Measurements from ENCODE around the gene ZDHHC22.

ZDHHC22 gene

DNA sequence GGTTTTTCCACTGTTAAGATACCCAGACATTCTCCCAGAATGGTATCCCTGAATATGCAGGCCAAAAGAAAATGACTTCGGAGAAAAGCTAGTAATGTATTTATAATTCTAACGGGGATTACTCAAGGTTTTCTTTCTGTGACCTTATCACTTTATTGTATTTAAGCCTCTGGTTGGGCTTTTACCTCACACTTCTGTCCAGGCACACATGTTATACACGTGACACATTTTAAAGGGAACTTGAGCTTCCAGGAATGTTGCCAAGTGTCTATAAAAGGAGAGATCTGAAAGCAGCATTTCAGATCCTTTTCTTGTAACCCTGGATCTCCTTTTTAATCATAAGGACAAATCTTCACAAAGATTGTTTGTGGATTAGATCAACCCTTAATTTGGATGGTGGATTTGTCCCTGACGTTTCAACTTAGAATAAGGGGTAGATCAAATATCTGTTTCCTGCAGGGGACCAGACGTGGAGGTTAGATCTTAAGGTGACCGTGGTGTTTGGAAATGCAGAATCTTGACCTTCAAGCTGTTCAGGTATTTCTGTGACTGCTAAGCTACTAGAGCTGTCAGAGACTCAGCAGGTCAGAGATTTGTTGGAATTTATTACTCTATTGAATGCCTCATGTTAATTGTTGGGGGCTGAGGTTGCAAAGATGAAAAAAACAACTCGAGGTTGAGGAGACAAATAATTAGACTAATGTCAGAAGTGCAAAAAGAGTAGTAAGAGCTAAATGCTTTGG, 42.0 kb downstream of the ZDHHC22 start (continued):
- TF ChIP-seq, protein P1, sequence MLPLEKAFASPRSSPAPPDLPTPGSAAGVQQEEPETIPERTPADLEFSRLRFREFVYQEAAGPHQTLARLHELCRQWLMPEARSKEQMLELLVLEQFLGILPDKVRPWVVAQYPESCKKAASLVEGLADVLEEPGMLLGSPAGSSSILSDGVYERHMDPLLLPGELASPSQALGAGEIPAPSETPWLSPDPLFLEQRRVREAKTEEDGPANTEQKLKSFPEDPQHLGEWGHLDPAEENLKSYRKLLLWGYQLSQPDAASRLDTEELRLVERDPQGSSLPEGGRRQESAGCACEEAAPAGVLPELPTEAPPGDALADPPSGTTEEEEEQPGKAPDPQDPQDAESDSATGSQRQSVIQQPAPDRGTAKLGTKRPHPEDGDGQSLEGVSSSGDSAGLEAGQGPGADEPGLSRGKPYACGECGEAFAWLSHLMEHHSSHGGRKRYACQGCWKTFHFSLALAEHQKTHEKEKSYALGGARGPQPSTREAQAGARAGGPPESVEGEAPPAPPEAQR (tag by site-specific recombination; IDR thresholded peaks at IDR 0.05) = no peak
- no peak for TF ChIP-seq ZNF843 (tag by site-specific recombination; IDR thresholded peaks at IDR 0.05)
- no peak for TF ChIP-seq ZNF16 (tag by site-specific recombination; IDR thresholded peaks at IDR 0.05; ENCODE audit: low read depth)
- no peak for TF ChIP-seq ZFP3 (tag by site-specific recombination; IDR thresholded peaks at IDR 0.05; ENCODE audit: low read depth)
- no peak for TF ChIP-seq ZNF266 (tag by site-specific recombination; IDR thresholded peaks at IDR 0.05; ENCODE audit: low read depth)
- TF ChIP-seq, protein P2, sequence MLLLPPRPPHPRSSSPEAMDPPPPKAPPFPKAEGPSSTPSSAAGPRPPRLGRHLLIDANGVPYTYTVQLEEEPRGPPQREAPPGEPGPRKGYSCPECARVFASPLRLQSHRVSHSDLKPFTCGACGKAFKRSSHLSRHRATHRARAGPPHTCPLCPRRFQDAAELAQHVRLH (tag by site-specific recombination; IDR thresholded peaks at IDR 0.05) = no peak
- no peak for TF ChIP-seq ZNF596 (tag by site-specific recombination; IDR thresholded peaks at IDR 0.05)
- peak; percentile 50; the same call in 1 of the 2 replicates for TF ChIP-seq ZNF629 (tag by site-specific recombination; IDR thresholded peaks at IDR 0.05)
- TF ChIP-seq ZNF610 (tag by site-specific recombination; IDR thresholded peaks at IDR 0.05; ENCODE audit: borderline replicate concordance) = no peak
- TF ChIP-seq ZNF274 (IDR thresholded peaks at IDR 0.05; ENCODE audit: low read length) = no peak
- no peak for TF ChIP-seq ZNF274 (tag by site-specific recombination; IDR thresholded peaks at IDR 0.05; ENCODE audit: borderline replicate concordance)
- no peak for TF ChIP-seq HOXA7 (CRISPR knock-in tag; IDR thresholded peaks at IDR 0.05; ENCODE audit: borderline replicate concordance)
- TF ChIP-seq ZNF747 (tag by site-specific recombination; IDR thresholded peaks at IDR 0.05) = no peak
- TF ChIP-seq ZNF560 (tag by site-specific recombination; IDR thresholded peaks at IDR 0.05; ENCODE audit: borderline replicate concordance) = no peak
- TF ChIP-seq ZNF664 (tag by site-specific recombination; IDR thresholded peaks at IDR 0.05) = no peak
- no peak for TF ChIP-seq RBAK (tag by site-specific recombination; IDR thresholded peaks at IDR 0.05)
- TF ChIP-seq KLF7 (tag by site-specific recombination; IDR thresholded peaks at IDR 0.05; ENCODE audit: borderline replicate concordance) = no peak
- TF ChIP-seq, protein P3, sequence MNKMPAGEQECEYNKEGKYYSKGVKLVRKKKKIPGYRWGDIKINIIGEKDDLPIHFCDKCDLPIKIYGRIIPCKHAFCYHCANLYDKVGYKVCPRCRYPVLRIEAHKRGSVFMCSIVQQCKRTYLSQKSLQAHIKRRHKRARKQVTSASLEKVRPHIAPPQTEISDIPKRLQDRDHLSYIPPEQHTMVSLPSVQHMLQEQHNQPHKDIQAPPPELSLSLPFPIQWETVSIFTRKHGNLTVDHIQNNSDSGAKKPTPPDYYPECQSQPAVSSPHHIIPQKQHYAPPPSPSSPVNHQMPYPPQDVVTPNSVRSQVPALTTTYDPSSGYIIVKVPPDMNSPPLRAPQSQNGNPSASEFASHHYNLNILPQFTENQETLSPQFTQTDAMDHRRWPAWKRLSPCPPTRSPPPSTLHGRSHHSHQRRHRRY (tag by site-specific recombination; IDR thresholded peaks at IDR 0.05) = no peak
- no peak for TF ChIP-seq ZNF138 (tag by site-specific recombination; IDR thresholded peaks at IDR 0.05; ENCODE audit: borderline replicate concordance)
- TF ChIP-seq, protein P4, sequence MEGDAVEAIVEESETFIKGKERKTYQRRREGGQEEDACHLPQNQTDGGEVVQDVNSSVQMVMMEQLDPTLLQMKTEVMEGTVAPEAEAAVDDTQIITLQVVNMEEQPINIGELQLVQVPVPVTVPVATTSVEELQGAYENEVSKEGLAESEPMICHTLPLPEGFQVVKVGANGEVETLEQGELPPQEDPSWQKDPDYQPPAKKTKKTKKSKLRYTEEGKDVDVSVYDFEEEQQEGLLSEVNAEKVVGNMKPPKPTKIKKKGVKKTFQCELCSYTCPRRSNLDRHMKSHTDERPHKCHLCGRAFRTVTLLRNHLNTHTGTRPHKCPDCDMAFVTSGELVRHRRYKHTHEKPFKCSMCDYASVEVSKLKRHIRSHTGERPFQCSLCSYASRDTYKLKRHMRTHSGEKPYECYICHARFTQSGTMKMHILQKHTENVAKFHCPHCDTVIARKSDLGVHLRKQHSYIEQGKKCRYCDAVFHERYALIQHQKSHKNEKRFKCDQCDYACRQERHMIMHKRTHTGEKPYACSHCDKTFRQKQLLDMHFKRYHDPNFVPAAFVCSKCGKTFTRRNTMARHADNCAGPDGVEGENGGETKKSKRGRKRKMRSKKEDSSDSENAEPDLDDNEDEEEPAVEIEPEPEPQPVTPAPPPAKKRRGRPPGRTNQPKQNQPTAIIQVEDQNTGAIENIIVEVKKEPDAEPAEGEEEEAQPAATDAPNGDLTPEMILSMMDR (tag by site-specific recombination; IDR thresholded peaks at IDR 0.05) = no peak
- no peak; the same call in 1 of the 2 replicates for TF ChIP-seq ZNF121 (tag by site-specific recombination; IDR thresholded peaks at IDR 0.05)
- TF ChIP-seq ZNF350 (tag by site-specific recombination; IDR thresholded peaks at IDR 0.05) = no peak
- TF ChIP-seq ZNF155 (tag by site-specific recombination; IDR thresholded peaks at IDR 0.05) = no peak
- no peak for TF ChIP-seq ZNF837 (tag by site-specific recombination; IDR thresholded peaks at IDR 0.05)
- TF ChIP-seq SP2 (tag by site-specific recombination; IDR thresholded peaks at IDR 0.05) = no peak
- TF ChIP-seq ZNF561 (tag by site-specific recombination; IDR thresholded peaks at IDR 0.05; ENCODE audit: borderline replicate concordance) = 0 out of 2 replicates have a peak, but pooled peaks have one; percentile 41
- no peak for TF ChIP-seq ZNF157 (tag by site-specific recombination; IDR thresholded peaks at IDR 0.05)
- TF ChIP-seq ZNF777 (tag by site-specific recombination; IDR thresholded peaks at IDR 0.05; ENCODE audit: borderline replicate concordance) = no peak
- no peak for TF ChIP-seq ZNF660 (tag by site-specific recombination; IDR thresholded peaks at IDR 0.05)
- TF ChIP-seq MEIS1 (CRISPR knock-in tag; IDR thresholded peaks at IDR 0.05; ENCODE audit: borderline replicate concordance) = no peak
- TF ChIP-seq ZNF549 (tag by site-specific recombination; IDR thresholded peaks at IDR 0.05) = no peak
- TF ChIP-seq, protein P5, sequence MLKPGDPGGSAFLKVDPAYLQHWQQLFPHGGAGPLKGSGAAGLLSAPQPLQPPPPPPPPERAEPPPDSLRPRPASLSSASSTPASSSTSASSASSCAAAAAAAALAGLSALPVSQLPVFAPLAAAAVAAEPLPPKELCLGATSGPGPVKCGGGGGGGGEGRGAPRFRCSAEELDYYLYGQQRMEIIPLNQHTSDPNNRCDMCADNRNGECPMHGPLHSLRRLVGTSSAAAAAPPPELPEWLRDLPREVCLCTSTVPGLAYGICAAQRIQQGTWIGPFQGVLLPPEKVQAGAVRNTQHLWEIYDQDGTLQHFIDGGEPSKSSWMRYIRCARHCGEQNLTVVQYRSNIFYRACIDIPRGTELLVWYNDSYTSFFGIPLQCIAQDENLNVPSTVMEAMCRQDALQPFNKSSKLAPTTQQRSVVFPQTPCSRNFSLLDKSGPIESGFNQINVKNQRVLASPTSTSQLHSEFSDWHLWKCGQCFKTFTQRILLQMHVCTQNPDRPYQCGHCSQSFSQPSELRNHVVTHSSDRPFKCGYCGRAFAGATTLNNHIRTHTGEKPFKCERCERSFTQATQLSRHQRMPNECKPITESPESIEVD (tag by site-specific recombination; IDR thresholded peaks at IDR 0.05) = peak; percentile 62; the same call in 1 of the 2 replicates
- TF ChIP-seq FEZF1 (tag by site-specific recombination; IDR thresholded peaks at IDR 0.05) = no peak
- TF ChIP-seq YY2 (tag by site-specific recombination; IDR thresholded peaks at IDR 0.05) = no peak
- no peak for TF ChIP-seq KLF9 (tag by site-specific recombination; IDR thresholded peaks at IDR 0.05; ENCODE audit: low read depth)
- TF ChIP-seq ZNF677 (tag by site-specific recombination; IDR thresholded peaks at IDR 0.05) = no peak
- TF ChIP-seq ZNF416 (tag by site-specific recombination; IDR thresholded peaks at IDR 0.05) = no peak
